IMR-90 (cell line): ENCODE measurements around the gene RRP8. TPM values are rescaled to one million over a fixed set of nuclear protein-coding genes. Genes with fewer than 3 reads are reported as not detected.

Experiments
- ATAC-seq: fragments of 200-7000 bp; cut with Tn5 transposase; 2 replicates; pipeline ENCODE4 v1.9.1; 2020; ENCODE audit warnings: low read depth, mild to moderate bottlenecking, moderate library complexity
- BruUV-seq: library from RNA; stranded (reverse); fragments of 400-500 nt; replicated peaks from 2 replicates; lab custom pipeline; 2021; lab: Mats Ljungman, UMichigan
- CTCF ChIA-PET: fragments of 300-600 bp; formaldehyde crosslinking; extraction: SDS; loops from one replicate; lab custom pipeline; 2021; ENCODE audit warnings: antibody characterized with exemption; lab: Yijun Ruan, JAX
- POLR2A ChIA-PET: fragments of 300-600 bp; sonication (Branson Sonifier 250); formaldehyde crosslinking; loops from one replicate; lab custom pipeline; 2022; ENCODE audit warnings: antibody characterized with exemption; ENCODE audit not compliant: unreplicated experiment; lab: Charles Lee
- DNase-seq: peaks from one replicate; pipeline ENCODE4 v3.0.0; 2013
- H2AFZ ChIP-seq: replicated peaks from 2 replicates; pipeline ENCODE3; 2013; ENCODE audit warnings: low read length, mild to moderate bottlenecking; ENCODE audit not compliant: poor library complexity
- H2AK5ac ChIP-seq: 2 replicates; pipeline ENCODE4 v1.6.1; 2013; ENCODE audit warnings: low read depth, low read length, inconsistent platforms
- H2AK9ac ChIP-seq: replicated peaks from 2 replicates; pipeline ENCODE3; 2013; ENCODE audit warnings: mild to moderate bottlenecking, low read depth, low read length, moderate library complexity; ENCODE audit not compliant: poor library complexity
- H2BK120ac ChIP-seq: 2 replicates; pipeline ENCODE4 v1.6.1; 2013; ENCODE audit warnings: low read depth, low read length, inconsistent platforms
- H2BK15ac ChIP-seq: 3 replicates; pipeline ENCODE4 v1.6.1; 2013; ENCODE audit warnings: low read depth, low read length, inconsistent platforms
- H2BK20ac ChIP-seq: 2 replicates; pipeline ENCODE4 v1.6.1; 2013; ENCODE audit warnings: low read depth, mild to moderate bottlenecking, inconsistent platforms, low read length, moderate library complexity
- H2BK5ac ChIP-seq: 2 replicates; pipeline ENCODE4 v1.6.1; 2013; ENCODE audit warnings: mild to moderate bottlenecking, low read depth, low read length, inconsistent platforms; ENCODE audit not compliant: poor library complexity, severe bottlenecking
- H3K14ac ChIP-seq: replicated peaks from 2 replicates; pipeline ENCODE4 v1.6.1; 2013; ENCODE audit warnings: low read depth, low read length, inconsistent platforms
- H3K18ac ChIP-seq: 2 replicates; pipeline ENCODE4 v1.6.1; 2013; ENCODE audit warnings: low read depth, low read length, control low read depth
- H3K23ac ChIP-seq: 2 replicates; pipeline ENCODE4 v1.6.1; 2013; ENCODE audit warnings: low read depth, low read length, inconsistent platforms
- H3K27ac ChIP-seq: 2 replicates; pipeline ENCODE4 v1.5.1; 2013; ENCODE audit warnings: mild to moderate bottlenecking, control low read depth, low read length; ENCODE audit not compliant: insufficient read depth
- H3K27me3 ChIP-seq: 2 replicates; pipeline ENCODE4 v1.6.1; 2013; ENCODE audit warnings: low read length; ENCODE audit not compliant: control insufficient read depth, insufficient read depth
- H3K36me3 ChIP-seq: 2 replicates; pipeline ENCODE4 v1.6.1; 2013; ENCODE audit warnings: low read length, mixed read lengths; ENCODE audit not compliant: control insufficient read depth, insufficient read depth
- H3K4ac ChIP-seq: 2 replicates; pipeline ENCODE4 v1.6.1; 2013; ENCODE audit warnings: low read depth, low read length, inconsistent platforms
- H3K4me1 ChIP-seq: 2 replicates; pipeline ENCODE4 v1.6.1; 2013; ENCODE audit warnings: low read length, mixed read lengths; ENCODE audit not compliant: control insufficient read depth, insufficient read depth
- H3K4me2 ChIP-seq: 2 replicates; pipeline ENCODE4 v1.6.1; 2013; ENCODE audit warnings: low read depth, mild to moderate bottlenecking, control low read depth, low read length, moderate library complexity
- H3K4me3 ChIP-seq: 2 replicates; pipeline ENCODE4 v1.5.1; 2013; ENCODE audit warnings: low read depth, mild to moderate bottlenecking, control low read depth, low read length, moderate library complexity; ENCODE audit not compliant: insufficient read depth
- H3K56ac ChIP-seq: 2 replicates; pipeline ENCODE4 v1.6.1; 2013; ENCODE audit warnings: low read length, inconsistent platforms; ENCODE audit not compliant: insufficient read depth; ENCODE audit errors: extremely low read depth
- H3K79me1 ChIP-seq, 2 experiments: 2 replicates each; pipeline ENCODE4 v1.6.1; 2013; ENCODE audit warnings: low read length in 2 of 2, inconsistent platforms in 1 of 2, low read depth in 1 of 2
- H3K9ac ChIP-seq: 2 replicates; pipeline ENCODE4 v1.6.1; 2013; ENCODE audit warnings: low read depth, low read length, control low read depth
- H3K9me1 ChIP-seq: 2 replicates; pipeline ENCODE4 v1.6.1; 2013; ENCODE audit warnings: low read length, inconsistent platforms; ENCODE audit not compliant: insufficient read depth
- H3K9me3 ChIP-seq: 2 replicates; pipeline ENCODE4 v1.6.1; 2013; ENCODE audit warnings: low read length; ENCODE audit not compliant: control insufficient read depth, insufficient read depth
- H4K20me1 ChIP-seq: 2 replicates; pipeline ENCODE4 v1.6.1; 2013; ENCODE audit warnings: low read length, inconsistent platforms; ENCODE audit not compliant: insufficient read depth
- H4K5ac ChIP-seq: 2 replicates; pipeline ENCODE4 v1.6.1; 2013; ENCODE audit warnings: mild to moderate bottlenecking, low read depth, low read length, control low read depth
- H4K8ac ChIP-seq, 2 experiments: 2 replicates each; pipeline ENCODE4 v1.6.1; 2013; ENCODE audit warnings: low read depth in 2 of 2, low read length in 2 of 2, control low read depth in 1 of 2, inconsistent platforms in 1 of 2
- H4K91ac ChIP-seq: 2 replicates; pipeline ENCODE4 v1.6.1; 2013; ENCODE audit warnings: low read depth, low read length, inconsistent platforms; ENCODE audit not compliant: insufficient read depth
- POLR2A ChIP-seq: IDR thresholded peaks from 2 replicates; pipeline ENCODE4 v1.6.1; 2012; ENCODE audit warnings: mild to moderate bottlenecking, low read depth, low read length
- WGBS, 2 experiments: methylation state at CpG; one replicate each; pipeline versions ENCODE4 v1.1.5 to v1.1.7; 2013; ENCODE audit warnings: missing lambda C conversion rate in 2 of 2; ENCODE audit not compliant: insufficient read length in 1 of 2; ENCODE audit errors: extremely low coverage in 2 of 2; 5-methylcytosine and 5-hydroxymethylcytosine counted together
- dilution Hi-C: fragments of 300-500 bp; cut with HindIII; formaldehyde crosslinking; loops from one replicate; pipeline ENCODE4 v1.14.3; 2018; ENCODE audit warnings: low sequenced_read_pairs; ENCODE audit not compliant: unreplicated experiment
- in situ Hi-C: fragments of 300-500 bp; cut with MboI; formaldehyde crosslinking; loops from 3 replicates; pipeline ENCODE4 v1.14.3; 2019; ENCODE audit warnings: low sequenced_read_pairs, inconsistent platforms, mixed read lengths
- intact Hi-C: fragments of 100-400 bp; cut with micrococcal nuclease; formaldehyde crosslinking; loops from 2 replicates; pipeline ENCODE4 v1.10.0; 2022
- polyA plus RNA-seq, 3 experiments: library from polyadenylated mRNA; depleted of rRNA; stranded (reverse); fragments of >200 nt; gene quantifications; 2 replicates each; pipeline ENCODE4 v1.2.3, GENCODE V29; 2012; ENCODE audit warnings: low replicate concordance in 1 of 3
- total RNA-seq: library from RNA; depleted of rRNA; stranded (reverse); fragments of >200 nt; gene quantifications from 2 replicates; pipeline ENCODE4 v1.2.3, GENCODE V29; 2012

RRP8 gene
- total and polyA plus RNA-seq, 2 of the 4 experiments (the other 2 are of a cell fraction), result 10.8 to 11.5 TPM

DNA sequence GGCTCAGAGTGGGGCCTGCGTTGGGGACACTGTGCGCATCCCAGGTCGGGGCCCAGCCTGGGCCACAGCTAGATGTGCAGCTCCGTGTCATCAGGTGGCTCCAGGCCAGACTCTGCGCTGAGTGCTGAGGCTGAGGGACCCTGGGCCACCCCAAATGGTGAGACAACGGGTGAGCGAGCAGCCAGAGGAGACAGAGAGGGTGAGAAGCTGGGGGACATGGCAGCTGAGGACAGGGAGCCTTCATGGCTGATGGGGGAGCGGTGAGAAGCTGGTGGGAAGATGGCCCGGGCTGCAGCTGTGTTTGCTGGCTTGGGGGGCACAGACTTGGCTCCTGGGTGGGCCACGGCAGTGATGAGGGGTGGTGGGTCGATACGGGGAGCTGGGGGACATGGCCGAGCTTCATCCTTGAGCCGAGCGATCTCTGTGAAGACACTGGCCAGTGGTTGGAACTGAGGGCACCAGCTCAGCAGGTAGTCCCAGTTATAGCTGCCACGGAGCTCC is 18.3 kb upstream of the RRP8 start:
- peaks cover 32% of the 10 kb centered on the region for H3K36me3 ChIP-seq
- dilution Hi-C loops, result no loop called here
- H2AK9ac ChIP-seq, result no peak overlapping the region
- WGBS, 2 experiments, result 83% methylated on average over 5 of the region's 16 CpGs; no CpG with 5 or more reads in 1 of the 2 experiments
- H4K8ac ChIP-seq, result no peak overlapping the region
- no peak overlapping the region for H3K9ac ChIP-seq
- TF ChIP-seq POLR2A, result no peak
- in situ Hi-C loops, result no loop called here
- peaks cover 9 to 22% of the 10 kb centered on the region in 2 experiments for H3K79me1 ChIP-seq
- H3K4me1 ChIP-seq, result peaks cover 7% of the 10 kb centered on the region
- intact Hi-C loops, result no loop called here
- peaks cover 9% of the 10 kb centered on the region; the same call in 1 of the 2 replicates for H4K20me1 ChIP-seq
- H3K18ac ChIP-seq, result no peak overlapping the region
- no peak overlapping the region for H4K5ac ChIP-seq
- no peak overlapping the region for H4K91ac ChIP-seq
- DNase-seq (no peak), ATAC-seq (no peak)
- H3K27me3 ChIP-seq, result no peaks in the 10 kb centered on the region
- H2BK20ac ChIP-seq, result no peak overlapping the region
- BruUV-seq, result no TSS peak
- no peak overlapping the region for H3K4ac ChIP-seq
- CTCF ChIA-PET, result no interaction called here
- H3K14ac ChIP-seq, result no peak overlapping the region
- POLR2A ChIA-PET, result interaction anchor here (0.6 to 1.0 kb wide), 2 partner anchors 10 to 146 kb away, joined by 4 to 9 read pairs; partner anchors contain the start of gene TAF10
- H3K9me3 ChIP-seq, result no peaks in the 10 kb centered on the region
- H3K4me2 ChIP-seq, result no peak overlapping the region
- no peak overlapping the region for H3K23ac ChIP-seq
- H2BK120ac ChIP-seq, result no peak overlapping the region
- H3K27ac ChIP-seq, result no peak overlapping the region
- peaks cover 8% of the 10 kb centered on the region for H3K9me1 ChIP-seq
- H2BK15ac ChIP-seq, result no peak overlapping the region
- no peak overlapping the region for H2BK5ac ChIP-seq
- H2AFZ ChIP-seq, result no peak overlapping the region
- H3K56ac ChIP-seq, result no peak overlapping the region
- H2AK5ac ChIP-seq, result no peak overlapping the region
- H3K4me3 ChIP-seq, result no peak overlapping the region
